ENCODE results near the gene CBY2.
A peak's percentile ranks its signal among the peaks of the same experiment; 100 is the strongest.

CBY2 gene

GRCh38 chr13:45702869-45703391, 810 bp downstream of the CBY2 start:
- DNase-seq = no peak

DNA sequence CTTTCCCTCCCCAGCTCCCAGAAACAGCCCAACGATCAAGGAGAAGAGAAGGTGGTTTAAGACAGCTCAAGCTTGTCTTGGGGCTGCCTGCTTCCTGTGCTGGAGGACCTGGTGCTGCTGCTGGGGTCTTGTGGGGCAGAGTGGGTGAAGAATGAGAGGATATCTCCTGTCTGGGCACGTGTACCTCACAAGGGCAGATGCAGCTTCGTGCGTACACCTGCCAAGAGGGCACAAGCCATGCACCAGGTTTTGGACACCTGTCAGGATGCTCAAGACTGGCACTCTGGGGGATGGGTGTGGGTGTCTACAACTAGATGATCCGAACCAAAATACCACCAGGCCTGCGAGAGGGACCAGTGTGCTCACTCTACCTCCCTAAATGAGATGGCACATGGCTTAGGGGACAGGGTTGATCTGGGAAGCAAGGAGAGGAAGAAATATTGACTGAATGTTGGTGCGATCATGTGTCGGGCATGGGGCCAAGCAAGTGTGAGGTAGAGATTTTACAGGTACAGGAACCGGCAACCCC, 2.2 kb downstream of the CBY2 start:
- DNase-seq = no peak

DNA sequence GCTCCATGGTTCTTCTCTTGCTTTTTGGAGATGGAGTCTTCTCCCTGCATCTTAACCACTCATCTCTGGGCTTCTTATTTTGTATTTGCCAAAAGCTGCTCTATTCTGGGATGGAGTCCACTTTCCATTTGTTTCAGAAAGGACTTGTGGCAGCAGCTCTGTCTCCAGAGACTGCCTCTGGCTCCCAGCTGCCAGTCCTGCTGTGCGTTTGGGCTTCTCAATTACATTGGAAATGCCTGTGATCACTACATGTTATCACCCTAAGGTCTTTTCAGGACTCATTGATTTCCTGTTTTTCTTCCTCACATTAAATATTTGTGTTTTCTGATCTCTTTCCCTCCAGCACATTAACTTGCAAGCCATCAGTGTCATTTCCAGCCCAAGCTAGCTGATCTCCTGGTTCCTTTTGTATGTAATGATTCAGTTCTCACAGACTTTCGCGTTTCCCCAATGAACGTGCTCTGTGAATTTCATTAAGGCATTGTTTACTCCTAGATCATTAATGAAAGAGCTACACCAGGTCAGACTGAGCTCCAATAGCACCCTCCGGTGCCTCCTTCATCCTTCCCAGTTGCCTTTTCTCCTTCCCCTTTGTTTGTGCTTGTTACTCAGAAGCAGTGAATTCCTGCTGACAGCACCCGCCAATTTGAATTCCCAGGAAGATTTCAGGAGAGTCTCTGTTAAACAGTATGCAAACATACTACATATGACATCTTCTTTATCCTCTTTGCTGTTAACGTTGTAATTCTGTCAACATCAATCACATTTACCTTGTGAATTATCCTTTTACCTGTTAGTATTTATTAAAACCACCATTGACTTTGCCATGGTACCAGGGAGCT, 3.0 kb downstream of the CBY2 start:
- DNase-seq = no peak

- no peak for DNase-seq
Measured at GRCh38 chr13:45705918-45706317, 3.8 kb downstream of the CBY2 start.

- no peak for DNase-seq
Measured at GRCh38 chr13:45707516-45708100, 5.5 kb downstream of the CBY2 start.

DNA sequence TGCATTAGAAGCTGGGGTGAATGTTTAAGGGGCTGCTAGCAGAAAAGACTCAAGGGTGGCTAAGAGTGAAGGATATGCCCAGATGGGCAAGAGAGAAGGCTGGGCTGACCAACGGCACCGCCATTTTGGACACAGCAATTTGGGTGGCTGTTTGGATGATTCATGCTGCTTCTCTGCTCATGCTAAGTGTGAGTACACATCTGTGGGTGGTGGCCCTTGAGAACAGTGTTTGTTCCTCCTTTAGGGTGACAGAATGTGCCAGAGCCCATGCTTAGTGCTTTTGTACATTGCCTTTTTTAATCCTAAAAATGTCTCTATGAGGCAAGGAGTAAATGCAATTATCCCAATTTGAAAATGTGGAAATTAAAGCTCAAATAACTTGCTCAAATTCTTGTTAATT, 9.8 kb downstream of the CBY2 start:
- peak; percentile 14 for DNase-seq

DNA sequence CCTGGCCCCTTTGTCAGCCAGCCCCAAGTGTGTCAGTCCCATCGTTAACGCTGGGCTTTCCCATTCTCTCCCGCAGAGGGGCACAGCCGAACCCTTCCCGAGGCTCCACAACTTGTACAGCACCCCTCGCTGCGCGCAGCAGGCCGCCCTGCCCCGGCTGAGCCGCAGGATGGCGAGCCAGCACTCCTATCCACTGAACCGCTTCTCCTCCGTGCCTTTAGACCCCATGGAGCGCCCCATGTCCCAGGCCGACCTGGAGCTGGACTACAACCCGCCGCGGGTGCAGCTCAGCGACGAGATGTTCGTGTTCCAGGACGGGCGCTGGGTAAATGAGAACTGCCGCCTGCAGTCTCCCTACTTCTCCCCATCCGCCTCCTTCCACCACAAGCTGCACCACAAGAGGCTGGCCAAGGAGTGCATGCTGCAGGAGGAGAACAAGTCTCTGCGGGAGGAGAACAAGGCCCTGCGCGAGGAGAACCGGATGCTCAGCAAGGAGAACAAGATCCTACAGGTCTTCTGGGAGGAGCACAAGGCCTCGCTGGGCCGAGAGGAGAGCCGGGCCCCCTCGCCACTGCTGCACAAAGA, 11.1 kb downstream of the CBY2 start:
- DNase-seq = no peak

DNA sequence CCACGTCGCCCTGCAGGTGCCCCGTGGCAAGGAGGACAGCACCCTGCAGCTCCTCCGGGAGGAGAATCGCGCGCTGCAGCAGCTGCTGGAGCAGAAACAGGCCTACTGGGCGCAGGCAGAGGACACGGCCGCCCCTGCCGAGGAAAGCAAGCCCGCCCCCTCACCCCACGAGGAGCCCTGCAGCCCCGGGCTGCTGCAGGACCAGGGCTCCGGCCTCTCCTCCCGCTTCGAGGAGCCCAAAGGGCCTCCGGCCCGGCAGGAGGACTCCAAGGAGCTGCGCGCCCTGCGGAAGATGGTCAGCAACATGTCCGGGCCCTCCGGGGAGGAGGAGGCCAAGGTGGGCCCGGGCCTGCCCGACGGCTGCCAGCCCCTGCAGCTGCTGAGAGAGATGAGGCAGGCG, 11.6 kb downstream of the CBY2 start:
- no peak for DNase-seq

DNA sequence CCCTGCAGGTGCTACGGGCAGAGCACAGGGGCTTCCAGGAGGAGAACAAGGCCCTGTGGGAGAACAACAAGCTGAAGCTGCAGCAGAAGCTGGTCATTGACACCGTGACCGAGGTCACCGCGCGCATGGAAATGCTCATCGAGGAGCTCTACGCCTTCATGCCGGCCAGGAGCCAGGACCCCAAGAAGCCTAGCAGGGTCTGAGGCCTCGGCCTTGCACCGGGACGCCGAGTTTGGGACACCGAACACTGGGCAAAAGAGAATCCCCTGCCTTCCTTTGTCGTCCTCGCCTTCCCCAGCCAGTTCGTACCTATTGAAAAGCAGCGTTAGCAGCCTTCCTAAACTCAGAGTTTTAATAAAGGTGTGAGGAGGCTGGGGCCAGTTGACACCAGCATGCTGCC, 12.1 kb downstream of the CBY2 start:
- DNase-seq = peak; percentile 40

DNA sequence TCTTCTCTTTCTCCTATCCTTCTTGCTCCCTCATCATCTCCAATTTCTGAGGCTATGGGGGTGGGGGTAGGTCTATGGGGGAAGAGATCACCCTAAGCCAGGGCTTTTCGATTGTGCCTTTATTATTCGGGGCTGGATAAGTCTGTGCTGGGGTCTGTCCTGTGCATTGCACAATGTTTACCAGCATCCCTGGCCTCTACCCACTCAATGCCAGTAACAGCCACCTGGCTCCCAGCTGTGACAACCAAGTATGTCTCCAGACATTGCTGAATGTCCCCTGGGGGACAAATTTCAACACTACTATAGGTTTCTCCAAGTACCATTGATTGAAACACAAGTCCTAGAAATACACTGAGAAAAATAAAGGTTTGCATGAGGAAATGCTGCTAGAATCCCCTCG, 13.2 kb downstream of the CBY2 start:
- peak; percentile 14 for DNase-seq

DNA sequence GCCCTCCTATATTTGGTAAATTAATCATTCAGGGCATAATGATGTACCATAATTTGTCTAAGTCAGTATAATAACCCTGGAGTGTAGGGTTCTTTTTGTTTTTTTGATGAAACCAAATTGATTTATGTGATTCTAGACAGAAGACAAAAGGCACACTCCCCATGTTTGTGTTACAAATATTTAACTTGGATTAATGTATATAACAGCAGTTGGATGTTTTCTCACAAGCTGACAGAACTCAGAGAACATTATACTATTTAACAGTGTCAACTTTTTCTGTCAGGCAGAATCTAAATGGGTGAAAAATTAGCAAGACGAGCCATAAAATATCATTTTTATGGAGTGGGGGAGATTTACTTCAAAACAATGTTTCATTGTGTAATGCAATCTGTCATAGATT, 15.2 kb downstream of the CBY2 start:
- DNase-seq = no peak

DNA sequence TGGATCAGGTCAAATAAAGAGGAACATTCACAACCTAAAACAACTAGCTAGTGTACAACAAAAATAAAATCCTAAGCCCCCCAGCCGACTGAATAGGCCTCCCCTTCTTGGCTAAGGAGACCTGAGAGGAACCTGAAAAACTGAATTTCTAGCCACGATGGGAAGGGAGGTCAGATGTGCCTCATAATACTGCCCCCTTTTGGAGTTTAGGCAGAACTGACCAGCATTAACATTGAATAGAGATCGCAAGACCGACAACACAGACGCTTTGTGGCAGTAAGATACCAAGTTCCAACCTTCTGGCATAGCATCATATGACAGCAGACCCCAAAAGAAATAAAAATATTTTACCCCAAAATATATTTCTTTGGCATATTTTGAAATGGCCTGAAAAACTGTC, 15.9 kb downstream of the CBY2 start:
- no peak for DNase-seq

- no peak for DNase-seq
Measured at GRCh38 chr13:45718992-45719391, 16.9 kb downstream of the CBY2 start.

DNA sequence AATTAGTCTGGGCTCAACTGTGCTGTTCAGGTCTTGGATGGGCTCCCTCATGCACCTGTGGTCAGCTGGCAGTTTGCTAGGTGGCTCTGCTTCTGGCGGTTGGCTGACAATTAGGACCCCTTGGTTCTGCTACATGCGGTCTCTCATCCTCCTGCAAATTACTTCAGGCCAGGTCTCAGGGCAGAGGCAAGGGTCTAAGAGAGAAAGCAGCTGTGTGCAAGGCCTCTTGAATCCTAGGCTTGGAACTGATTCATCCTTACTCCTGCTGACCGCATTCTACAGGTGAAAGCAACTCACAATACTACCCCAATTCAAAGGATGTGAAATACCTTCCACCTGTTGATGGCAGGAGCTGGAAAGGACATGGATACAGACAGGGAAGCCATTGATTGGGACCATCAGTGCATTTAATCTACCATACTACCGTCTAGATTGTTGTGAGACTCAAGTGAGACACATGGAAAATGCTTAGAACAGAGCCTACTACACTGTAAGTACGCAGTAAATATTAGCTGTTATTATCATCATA, 19.1 kb downstream of the CBY2 start:
- no peak for DNase-seq

GRCh38 chr13:45723798-45724197, 21.7 kb downstream of the CBY2 start:
- no peak for DNase-seq

DNA sequence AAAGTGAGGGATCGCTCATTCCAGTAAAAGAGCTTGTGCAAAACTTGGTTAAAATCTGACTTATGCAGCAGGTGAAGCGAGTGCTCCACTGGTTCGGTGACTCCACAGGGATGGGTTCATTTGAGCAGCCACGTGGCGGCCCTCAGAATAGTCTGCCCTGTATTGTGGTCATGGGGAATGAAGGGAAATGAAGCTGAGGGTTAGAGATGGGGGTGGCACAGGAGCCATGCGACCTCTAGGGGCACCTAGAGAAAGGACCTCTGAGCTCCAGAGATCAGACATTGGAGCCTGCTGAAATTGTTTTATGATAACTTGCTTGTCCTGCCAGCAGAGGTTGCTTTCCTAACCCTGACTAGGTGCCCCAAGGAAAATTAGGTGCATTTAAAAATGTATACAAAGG, 26.6 kb downstream of the CBY2 start:
- DNase-seq = peak; percentile 79

GRCh38 chr13:45731455-45731854, 29.3 kb downstream of the CBY2 start:
- no peak for DNase-seq

GRCh38 chr13:45732916-45733315, 30.8 kb downstream of the CBY2 start:
- DNase-seq = no peak

DNA sequence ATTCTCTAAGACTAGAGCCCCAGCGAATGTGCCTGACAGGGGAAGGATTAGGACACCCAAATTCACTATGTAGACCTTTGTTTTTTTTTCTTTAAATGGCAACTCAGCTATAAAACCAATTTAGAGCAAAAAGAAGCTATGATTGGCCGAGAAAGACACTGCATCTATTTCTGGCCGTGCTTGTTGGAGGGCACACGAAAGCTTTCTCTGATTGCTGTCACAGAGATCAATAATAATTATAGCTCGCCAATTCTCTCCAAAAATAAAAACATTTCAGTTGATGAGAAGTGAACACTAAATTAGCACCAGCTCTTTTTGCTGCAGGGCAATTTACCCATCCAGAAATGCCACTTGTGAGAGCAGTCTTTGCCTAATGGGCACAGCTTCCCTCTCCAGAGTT, 31.2 kb downstream of the CBY2 start:
- no peak for DNase-seq

DNA sequence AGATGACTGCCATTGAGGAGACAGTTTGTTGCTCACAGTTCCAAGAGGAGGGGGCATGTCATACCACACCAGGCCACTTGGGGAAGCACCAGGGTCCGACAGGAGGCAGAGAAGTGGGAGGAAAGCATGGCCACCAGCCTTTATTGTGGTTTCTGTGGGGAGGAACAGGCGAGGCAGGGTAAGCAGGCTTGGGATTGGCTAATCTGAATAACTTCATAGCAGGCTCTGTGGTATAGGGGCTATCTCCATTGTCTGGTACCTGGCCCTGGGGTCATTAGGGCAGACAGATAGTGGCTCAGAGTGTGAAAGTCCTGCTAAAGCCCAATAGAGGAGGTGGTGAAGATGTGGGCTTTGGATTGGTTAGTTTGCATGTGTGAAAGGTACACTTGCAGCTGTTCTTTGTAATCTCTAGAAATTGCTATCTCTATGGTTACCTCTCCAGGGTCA, 35.5 kb downstream of the CBY2 start:
- DNase-seq = no peak

DNA sequence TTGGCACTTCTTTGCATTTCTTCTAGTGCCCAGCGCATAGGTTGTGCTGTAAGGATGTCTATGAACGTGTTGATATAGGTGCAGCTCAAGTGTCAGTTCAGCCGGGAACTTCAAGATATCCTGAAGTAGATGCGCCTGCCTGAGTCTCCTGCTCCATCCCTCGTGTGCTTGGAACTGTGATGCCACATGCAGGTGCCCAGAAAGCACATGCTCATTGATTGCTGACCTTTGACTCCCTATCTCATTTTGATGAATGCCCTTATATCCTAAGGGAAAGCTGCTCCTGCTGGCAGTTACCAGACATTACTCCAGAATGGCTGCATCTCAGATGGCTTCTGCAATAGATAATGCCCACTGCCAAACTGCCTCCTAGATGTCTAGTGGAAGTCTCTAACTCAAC, 40.9 kb downstream of the CBY2 start:
- DNase-seq = no peak

- DNase-seq = no peak
Measured at GRCh38 chr13:45744979-45745378, 42.9 kb downstream of the CBY2 start.

- no peak for DNase-seq
Measured at GRCh38 chr13:45747071-45747470, 45.0 kb downstream of the CBY2 start.
